ENCODE measurements around the gene TANGO2.

TANGO2 gene

DNA sequence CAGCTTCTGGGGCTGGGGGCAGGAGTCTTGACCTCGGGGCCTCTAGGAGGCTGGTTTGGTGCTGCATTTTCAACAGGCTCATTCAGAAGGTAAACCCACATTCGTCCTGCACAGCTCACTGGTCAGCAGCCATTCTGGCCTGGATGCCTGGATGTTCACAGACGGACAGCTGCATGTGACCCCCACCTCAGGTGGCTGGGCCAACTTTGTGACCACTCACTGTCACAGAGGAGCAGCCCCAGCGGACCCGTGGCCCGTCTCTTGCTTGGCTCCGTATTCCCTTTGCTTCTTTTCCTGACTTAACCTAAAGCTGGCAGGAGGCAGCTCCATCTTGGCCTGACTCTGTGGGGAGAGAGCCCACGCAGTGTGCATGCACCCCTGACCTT, 67.3 kb downstream of the TANGO2 start:
- no peak for DNase-seq (ENCODE audit: low spot score)

DNA sequence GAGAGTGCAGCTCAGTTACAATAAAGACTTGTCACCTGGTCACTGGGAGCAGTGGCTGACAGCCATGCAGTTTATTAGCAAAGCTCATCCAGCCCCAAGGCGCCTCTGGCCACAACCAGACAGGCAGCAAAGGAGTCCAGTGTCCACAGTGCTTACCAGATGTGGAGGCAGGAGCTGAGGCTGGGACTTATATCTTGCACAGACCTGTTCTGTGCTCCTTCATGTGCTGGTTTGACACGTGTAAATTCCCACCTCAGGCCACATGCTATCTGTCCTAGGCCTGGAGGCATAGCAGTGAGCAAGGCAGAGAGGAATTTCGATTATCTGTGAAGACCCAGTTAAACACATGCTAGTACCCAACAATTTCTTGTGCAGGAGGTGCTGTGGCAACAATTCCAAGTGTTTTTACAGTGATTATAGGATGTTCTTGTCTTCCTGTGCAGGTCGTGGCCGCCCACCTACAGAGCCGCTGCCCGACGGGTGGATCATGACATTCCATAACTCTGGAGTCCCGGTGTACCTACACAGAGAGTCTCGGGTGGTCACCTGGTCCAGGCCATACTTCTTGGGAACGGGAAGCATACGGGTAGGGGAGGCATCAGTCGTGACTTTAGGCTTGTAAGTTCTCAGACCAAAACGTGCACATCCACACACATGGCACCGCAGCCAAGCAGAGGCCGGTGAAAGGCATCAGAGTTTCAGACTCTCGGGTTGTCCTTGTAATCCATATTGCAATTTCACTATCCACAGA, 68.5 kb downstream of the TANGO2 start:
- DNase-seq (ENCODE audit: low spot score), result no peak

DNA sequence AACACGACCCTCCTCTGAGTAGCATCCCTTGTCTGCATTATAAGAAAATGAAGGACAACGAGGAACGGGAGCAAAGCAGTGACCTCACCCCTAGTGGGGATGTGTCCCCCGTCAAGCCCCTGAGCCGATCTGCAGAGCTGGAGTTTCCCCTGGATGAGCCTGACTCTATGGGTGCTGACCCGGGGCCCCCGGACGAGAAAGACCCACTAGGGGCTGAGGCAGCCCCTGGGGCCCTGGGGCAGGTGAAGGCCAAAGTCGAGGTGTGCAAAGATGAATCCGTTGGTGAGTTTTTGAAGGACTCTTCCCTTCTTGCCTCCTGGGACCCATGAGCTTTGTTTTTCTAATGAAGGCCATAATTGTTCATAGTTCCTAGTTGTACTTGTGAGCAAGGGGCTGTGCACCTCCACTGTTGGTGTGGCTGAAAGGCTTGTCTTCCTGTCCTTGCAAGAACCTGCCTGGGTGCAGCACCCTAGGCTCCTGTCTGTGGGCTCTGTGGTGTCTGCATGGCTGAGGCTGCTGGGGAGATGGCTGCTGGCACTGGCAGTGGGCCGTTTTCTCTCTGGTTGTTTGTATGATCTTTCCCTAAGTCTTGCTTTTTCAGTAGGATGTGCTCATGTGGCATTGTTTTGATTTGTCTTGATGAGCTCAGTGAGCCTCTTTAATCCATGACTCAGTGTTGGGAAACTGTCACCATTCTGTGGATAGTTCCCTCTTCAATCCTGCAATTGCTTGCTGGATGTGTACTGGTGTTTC, 69.2 kb downstream of the TANGO2 start:
- DNase-seq (ENCODE audit: low spot score), result no peak

DNA sequence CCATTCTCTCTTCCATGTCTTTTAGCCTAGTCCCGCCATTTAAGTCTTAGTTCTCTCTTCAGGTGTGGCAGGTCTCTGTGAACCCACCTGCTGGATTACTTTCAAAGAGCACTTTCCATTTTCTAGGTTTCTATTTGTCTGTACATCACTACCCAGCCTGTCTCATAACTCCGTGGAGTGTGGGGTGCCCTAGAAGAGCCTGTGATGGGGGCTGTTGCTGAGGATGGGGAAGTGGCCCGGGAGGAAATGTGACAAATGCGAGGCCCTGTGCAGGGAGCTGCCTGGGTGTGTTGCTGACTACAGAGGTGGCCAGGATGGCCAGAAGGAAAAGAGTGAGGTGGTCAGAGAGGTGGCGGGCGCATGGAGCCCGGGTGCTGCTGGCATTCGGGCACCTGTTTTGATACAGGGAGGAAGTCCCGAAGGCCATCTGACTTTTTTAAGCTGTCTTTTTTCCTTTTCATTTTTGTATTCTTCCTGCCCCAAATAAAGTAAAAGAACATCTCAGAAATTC, 69.9 kb downstream of the TANGO2 start:
- no peak for DNase-seq (ENCODE audit: low spot score)

DNA sequence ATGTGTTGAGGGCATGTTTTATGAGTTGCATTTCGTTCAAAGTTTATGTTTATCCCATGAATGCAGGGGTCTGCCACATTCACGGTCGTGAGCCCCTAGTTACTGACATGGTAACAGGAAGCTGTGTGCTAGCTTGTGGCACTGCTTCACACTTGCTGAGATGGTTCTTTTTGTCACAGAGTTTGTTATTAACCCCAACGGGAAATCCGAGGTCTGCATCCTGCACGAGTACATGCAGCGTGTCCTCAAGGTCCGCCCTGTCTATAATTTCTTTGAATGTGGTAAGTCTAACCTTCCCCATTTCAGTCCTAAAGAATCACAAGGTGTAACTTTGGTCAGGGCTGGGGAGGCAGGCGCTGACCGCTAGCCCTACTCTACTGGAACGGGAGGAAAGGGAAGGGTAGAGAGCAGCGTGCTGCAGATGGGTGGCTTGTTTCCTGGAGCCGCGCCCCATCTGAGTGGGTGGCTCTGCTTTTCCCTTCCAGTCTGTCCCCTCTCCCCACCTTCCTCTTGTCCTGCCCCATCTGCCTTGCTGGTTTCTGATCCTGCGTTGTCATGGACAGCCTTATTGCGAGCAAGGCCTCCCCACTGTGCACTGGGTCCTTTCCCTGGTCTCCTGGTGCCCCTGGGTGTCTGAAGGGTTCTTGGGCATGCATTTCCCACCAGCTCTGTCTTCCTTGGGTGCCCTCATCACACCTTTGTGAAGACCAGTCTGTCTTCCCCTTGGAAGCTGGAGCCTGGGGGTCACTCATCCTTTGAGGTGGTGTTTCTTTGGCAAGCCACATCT, 71.0 kb downstream of the TANGO2 start:
- DNase-seq (ENCODE audit: low spot score), result no peak

DNA sequence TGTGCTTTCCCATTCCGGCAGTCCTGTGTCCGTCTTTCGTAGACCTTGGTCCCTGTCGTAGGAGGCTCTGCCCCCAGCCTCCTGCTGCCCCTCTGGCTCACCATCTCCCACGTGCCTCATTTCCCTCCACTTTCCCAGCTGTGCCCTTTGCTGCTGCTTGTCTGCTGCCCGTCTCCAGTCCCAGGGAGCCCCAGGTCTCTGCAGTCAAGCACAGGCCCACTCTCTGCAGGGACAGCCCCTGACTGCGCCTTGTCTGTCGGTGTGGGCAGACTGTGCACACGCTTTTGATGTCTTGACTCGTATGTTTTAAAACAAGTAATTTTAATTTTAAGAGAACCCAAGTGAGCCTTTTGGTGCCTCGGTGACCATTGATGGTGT, 71.6 kb downstream of the TANGO2 start:
- no peak for DNase-seq (ENCODE audit: low spot score)

DNA sequence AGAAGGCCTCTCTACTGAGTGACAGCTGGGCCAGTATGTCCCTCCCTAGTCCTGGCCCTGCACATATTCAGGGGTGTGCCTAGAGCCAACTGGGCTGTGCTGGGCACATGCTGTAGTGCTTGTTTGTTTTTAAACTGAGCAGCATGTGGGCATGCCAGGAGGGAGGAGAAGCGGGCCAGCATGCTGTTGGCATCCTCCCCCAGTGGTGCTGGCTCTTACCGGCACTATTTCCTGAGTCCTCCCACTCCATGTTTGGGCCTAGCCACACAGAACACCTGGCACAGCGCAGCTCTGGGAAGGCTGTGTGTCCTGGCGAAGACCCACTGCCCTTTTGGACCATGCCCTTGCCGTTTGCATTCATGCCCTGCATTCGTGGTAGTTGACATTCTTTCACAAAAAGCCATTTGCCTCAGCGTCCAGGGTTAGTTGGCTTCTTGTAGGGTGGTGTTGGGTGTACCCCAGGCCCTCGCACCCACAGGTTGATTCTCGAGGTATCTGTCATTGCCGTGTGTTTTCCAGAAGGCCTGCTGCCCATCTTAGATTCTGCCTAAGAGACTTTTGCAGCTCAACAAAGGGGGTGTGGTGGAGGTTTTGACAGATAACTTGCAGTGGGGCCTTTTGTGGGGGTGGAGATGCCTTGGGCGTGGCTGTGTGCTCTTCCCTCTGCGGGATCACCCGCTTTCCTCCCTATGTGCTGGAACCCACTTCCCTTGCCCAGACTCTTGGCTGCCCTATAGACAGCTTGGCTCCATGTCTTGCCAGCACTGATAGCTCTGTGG, 72.7 kb downstream of the TANGO2 start:
- no peak for DNase-seq (ENCODE audit: low spot score)

DNA sequence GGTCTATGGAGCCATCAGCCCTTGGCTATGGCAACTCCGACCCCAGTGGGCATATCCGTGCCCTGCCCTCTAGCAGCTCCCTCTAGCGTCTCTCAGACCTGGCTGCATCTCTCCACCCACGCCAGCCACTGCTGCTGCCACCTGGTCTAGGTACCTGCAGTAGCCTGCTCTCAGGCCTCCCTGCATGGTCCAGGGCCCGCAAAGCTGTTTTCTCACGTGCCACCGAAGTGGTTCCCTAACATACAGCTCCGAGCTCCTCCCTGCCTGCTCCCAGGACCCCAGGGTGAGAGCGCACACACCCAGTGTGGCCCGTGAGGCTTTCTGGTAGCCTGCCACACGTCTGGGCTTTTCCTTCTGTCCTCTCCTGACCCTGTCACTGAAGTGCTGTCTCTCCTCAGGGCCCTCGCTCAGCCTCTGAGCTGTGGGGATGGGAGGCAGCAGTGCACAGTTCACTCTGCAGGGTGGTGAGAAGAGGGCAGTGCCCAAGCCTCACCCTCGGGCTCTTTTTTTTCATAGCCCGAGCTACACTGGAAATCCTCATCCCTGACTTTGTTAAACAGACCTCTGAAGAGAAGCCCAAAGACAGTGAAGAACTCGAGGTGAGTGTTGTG, 73.4 kb downstream of the TANGO2 start:
- DNase-seq (ENCODE audit: low spot score), result no peak

DNA sequence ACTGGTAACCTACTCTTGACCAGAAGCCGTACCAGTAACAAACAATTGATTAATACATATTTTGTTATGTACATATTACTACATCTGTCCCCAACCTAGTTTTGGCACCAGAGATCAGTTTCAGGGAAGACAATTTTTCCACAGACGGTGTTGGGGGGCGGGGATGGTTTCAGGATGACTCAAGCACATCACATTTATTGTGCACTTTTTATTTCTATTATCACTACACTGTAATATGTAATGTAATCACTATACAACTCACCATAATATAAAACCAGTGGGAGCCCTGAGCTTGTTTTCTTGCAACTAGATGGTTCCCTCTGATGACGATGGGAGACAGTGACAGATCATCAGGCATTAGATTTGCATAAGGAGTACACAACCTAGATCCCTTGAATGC, 74.6 kb downstream of the TANGO2 start:
- DNase-seq (ENCODE audit: low spot score), result no peak

DNA sequence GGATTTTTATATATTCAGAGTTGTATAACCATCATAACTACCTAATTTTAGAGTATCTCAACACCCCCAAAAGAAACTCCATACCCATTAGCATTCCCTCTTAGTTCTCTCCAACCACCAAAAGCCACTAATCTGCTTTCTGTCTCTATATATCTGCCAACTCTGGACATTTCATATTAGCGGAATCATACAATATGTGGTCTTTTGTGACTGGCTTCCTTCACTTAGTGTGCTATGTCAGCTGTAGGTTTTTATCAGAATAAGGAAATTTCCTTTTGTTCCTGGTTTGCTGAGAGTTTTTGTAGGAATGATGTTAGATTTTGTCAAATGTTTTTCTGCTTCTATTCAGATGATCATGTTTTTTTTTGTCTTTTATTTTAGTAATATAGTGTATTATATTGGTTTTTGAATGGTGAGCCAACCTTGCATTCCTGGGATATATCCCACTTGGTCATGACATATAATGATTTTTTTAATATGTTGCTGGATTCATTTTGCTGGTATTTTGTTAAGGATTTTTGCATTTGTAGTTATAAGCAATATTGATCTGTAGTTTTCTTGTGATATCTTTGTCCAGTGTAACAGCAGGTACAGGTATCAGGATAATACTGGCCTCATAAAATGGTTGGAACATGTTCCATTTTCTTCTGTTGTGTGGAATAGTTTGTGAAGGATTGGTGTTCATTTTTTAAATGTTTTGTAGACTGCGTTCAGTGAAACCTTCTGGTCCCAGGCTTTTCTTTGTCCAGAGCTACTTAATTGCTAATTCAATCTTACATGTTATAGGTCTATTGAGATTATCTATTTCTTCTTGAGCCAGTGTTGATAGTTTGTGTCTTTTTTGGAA, 75.9 kb downstream of the TANGO2 start:
- no peak for DNase-seq (ENCODE audit: low spot score)

DNA sequence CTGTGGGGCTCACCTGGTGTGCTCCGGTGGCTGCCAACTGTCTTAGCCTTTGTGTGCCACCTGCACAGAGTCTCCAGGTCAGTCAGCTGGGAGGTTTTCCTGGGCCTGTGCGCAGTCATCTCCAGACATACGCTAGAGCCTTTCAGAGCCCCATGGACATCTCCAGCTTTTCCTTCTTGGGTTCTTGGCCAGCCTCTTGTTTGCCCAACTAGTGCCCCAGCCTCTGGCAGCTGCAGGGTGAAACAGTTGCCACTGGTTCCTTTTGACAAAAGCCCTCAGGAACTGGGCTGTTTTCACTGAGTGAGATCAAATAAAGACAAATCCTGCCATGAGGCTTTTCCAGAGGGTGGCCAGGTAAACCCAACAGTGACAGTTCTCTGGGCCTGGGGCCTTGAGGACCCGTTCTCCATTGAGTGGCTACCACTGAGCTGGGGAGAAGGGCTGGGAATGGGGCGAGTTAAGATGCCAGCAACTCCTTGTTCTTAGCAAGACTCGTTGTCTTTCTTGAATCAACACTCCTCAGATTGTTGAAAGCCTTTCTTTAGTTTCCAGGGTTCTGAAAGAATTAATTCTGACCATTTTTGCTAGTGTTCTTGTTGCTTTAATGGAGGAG, 78.3 kb downstream of the TANGO2 start:
- no peak for DNase-seq (ENCODE audit: low spot score)

DNA sequence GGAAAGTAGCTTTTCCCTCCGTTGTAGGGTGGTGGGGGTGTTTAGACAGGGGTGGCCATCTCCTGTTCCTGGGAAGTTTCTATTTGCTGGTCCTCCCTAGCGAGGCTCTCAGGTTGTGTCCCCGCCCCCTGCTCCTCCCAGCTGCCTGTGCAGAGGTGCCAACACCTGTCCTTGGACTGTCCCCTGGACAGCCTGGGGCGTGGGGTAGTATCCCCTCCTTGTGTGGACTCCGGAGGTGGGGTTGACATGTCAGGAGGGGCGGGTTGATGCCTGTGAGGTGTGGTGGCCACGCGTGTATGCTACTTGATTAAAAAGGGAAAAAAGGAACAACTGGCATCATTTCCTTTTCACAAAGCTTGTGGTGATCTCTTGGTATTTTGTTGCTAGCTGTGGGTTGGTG, 80.7 kb downstream of the TANGO2 start:
- DNase-seq (ENCODE audit: low spot score), result no peak

DNA sequence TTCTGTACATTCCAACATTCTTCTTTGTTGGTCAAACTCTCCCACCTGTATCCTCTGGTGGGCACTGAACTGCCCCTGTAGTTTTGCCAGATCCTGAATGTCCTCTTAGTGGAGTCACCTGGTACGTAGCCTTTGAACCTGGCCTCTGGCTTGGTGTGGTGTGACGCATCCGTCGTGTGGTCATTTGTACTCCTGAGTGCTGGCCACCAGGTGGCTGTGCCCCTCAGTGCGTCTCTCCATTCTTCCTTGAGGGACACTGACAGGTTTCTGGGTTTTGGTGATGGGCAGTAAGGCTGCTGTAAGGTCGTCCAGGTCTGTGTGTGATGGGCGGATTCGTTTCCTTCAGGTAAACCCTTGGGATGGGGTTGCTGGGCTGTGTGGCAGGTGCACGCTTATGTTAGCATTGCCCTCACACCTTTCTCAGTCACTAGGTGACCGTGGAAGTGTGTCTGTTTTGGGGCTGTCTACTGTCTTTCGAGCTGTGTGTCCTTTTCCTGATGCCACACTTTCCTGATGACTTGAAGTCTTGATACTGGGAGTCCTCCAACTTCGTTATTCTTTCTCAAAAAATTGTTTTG, 81.4 kb downstream of the TANGO2 start:
- no peak for DNase-seq (ENCODE audit: low spot score)

DNA sequence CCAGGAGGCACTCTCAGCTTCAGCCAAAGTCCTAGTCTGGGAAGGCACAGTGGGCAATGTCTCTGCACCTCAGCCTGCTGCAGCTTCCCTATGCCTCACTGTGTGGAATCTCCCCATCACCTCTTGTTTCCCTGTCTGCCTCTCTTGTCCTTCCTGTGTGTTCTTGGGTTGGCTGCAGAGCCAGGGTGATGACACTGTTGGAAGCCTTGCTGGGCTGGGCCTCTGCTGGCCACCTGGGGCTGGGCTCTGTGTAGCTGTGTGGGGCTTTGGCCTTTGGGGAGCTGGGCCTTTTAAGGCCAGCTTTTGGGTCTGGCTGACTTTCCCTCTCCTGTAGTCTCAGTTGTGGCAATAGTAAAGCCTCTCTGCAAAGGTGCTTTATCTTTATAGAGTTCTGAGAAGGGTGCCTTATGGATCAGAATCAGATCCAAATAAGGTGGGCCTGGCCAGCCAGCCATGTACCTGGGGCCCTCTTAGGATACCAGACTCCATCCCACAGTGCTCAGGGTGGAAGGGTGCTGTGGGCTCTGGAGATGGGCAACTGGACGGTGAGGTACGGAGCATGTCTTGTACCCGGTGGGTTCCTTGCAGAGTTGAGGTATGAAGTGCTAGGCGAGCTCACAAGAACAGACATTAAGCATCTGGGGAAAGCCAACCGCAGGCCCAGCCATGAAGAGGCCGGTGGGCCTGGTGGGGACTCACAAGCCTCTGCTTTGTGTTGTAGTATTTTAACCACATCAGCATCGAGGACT, 84.7 kb downstream of the TANGO2 start:
- DNase-seq (ENCODE audit: low spot score), result no peak

DNA sequence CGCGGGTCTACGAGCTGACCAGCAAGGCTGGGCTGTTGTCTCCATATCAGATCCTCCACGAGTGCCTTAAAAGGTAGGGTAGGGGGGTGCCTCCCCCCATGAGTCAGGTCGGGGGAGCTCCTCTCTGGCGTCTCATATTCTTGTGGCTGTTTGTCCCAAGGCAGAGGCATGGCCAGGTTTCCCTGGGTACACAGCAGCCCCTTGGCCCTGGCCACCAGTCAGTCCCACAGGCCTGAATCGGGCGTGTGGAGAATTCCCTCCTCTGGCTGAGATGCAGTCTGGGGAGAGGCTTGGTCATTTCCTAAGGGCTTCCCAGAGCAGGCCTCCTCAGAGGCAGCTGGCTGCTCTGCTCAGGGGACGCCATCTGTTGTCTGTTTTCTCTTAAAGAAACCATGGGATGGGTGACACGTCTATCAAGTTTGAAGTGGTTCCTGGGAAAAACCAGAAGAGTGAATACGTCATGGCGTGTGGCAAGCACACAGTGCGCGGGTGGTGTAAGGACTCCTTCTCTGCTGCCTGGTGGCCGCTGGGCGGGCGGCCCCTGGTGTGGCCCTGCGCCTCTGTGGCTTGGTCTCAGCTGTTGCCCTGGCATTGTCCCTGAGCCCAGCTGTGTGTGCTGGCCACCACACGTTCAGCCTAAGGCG, 85.4 kb downstream of the TANGO2 start:
- DNase-seq (ENCODE audit: low spot score), result no peak

DNA sequence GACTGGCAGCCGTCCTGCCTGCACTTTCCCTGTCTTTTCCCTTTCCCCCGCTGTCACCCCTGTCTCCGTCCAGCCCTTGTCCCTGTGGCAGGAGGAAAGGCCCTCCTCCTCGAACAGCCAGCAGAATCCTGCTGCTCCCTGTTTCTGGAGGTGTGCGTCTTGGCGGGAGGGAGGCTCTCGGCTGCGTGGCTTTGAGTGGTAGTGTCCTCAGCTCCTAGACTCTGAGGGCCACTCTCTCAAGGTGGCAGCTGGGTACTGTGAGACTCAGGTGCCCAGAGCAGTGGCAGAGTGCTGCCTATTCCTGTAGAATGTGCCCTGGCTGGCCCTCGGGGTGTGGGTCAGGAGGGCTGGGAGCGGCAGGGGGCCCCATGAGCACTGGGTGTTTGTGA, 85.9 kb downstream of the TANGO2 start:
- DNase-seq (ENCODE audit: low spot score), result no peak

DNA sequence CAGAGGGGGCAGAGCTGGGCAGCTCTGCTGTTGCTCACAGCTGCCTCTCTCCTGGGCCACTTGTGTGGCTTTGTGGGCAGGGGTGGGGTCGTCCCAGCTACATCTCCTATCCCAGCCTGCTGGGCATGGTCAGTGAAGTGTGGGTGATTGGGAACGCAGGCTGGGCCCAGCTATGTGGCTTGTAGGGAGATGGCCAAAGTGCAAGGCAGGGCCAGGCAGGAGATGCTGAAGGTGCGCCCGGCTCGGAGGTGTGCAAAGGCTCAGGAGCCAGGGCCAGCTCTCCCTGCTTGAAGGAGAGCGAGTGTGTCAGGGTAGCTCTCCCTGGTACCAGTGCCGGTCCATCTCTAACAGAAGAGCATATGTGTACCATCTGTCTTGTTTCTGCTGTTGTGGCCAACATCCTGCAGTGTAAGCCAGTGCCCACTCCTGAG, 86.6 kb downstream of the TANGO2 start:
- no peak for DNase-seq (ENCODE audit: low spot score)

DNA sequence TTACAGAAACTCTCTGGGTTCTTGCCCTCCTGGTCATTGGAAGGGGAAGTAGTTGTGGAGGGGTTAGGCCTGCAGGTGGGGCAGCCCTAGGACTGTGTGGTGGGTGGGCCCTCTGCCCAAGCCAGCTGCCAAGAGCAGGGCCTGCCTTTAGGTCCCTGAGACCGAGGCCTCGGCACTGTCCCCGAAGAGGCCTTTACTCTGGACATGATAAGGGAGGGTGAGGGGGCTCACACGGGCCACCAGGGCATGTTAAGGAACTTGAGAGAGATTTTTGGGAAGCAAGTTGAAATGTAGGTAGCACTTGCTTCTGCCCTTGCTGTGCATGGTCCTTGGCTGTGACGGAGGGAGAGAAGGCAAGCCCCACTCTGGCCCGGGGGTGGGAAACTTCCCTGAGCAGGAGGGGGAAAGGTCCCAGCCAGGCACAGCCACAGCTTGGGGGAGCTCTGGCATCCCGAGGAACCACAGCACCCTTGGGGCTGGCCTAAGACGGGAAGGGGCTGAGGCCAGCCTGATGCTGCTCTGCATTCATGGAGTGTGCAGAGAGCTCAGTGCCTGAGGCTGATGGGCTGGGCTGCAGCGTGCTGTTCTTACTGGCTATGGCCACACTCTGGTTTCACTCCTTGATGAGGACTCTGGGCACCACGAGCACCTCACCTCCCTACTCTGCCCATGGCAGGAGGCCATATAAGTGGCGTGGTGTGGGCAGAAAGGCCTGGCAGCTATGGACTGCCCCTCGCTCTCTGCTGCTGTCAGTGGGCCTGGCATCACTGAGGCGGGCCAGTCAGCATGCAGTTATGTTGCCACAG, 87.2 kb downstream of the TANGO2 start:
- no peak for DNase-seq (ENCODE audit: low spot score)

Measured in ecto neural progenitor cell (in vitro differentiated cells).